Progenitor cell of endocrine pancreas (in vitro differentiated cells): Measurements from ENCODE around the gene ADGRA1. TPM values are rescaled to one million over a fixed set of nuclear protein-coding genes. Genes with fewer than 3 reads are reported as not detected.

Experiments used
- DNase-seq: peaks from one replicate; pipeline ENCODE4 v3.0.0; 2021; ENCODE audit warnings: low spot score; ENCODE audit not compliant: unreplicated experiment
- H3K27ac Mint-ChIP-seq: 2 replicates; pipeline ENCODE4 v1.8.0; 2021; ENCODE audit warnings: mild to moderate bottlenecking, moderate library complexity, mixed read lengths
- H3K27me3 Mint-ChIP-seq: 2 replicates; pipeline ENCODE4 v1.8.0; 2021; ENCODE audit warnings: mixed read lengths
- H3K36me3 Mint-ChIP-seq: 2 replicates; pipeline ENCODE4 v1.8.0; 2022; ENCODE audit warnings: mixed read lengths; ENCODE audit not compliant: insufficient read depth
- H3K4me1 Mint-ChIP-seq: 2 replicates; pipeline ENCODE4 v1.8.0; 2021; ENCODE audit warnings: low read depth, mixed read lengths
- H3K4me3 Mint-ChIP-seq: 2 replicates; pipeline ENCODE4 v1.8.0; 2021; ENCODE audit warnings: low read depth, mild to moderate bottlenecking, moderate library complexity, mixed read lengths
- H3K9me3 Mint-ChIP-seq: 2 replicates; pipeline ENCODE4 v1.8.0; 2021; ENCODE audit warnings: low read depth, mixed read lengths
- CTCF ChIP-seq: fragments of 200-600 bp; sonication (generic); IDR thresholded peaks from one replicate; pipeline ENCODE4 v1.5.0; 2021; ENCODE audit warnings: antibody characterized with exemption, mild to moderate bottlenecking; ENCODE audit not compliant: unreplicated experiment
- total RNA-seq: library from RNA; stranded (reverse); gene quantifications from 2 replicates; pipeline ENCODE4 v1.2.1, GENCODE V29; 2021

The ADGRA1 gene
- total RNA-seq, 1 donor from 2014 or later: 1.2 TPM

GRCh38 chr10:133076274-133077038 lies 11.3 kb upstream of the ADGRA1 start:
- H3K9me3 Mint-ChIP-seq: no peaks in the 10 kb centered on the region
- no peak overlapping the region for H3K4me3 Mint-ChIP-seq
- H3K36me3 Mint-ChIP-seq: no peaks in the 10 kb centered on the region
- DNase-seq: no peak
- peaks cover 9% of the 10 kb centered on the region for H3K27me3 Mint-ChIP-seq
- TF ChIP-seq CTCF: no peak
- H3K4me1 Mint-ChIP-seq: no peaks in the 10 kb centered on the region
- no peak overlapping the region for H3K27ac Mint-ChIP-seq

- no peaks in the 10 kb centered on the region for H3K9me3 Mint-ChIP-seq
- H3K4me3 Mint-ChIP-seq: no peak overlapping the region
- no peaks in the 10 kb centered on the region for H3K4me1 Mint-ChIP-seq
- H3K27ac Mint-ChIP-seq: no peak overlapping the region
- TF ChIP-seq CTCF: no peak
- peak; percentile 79 for DNase-seq
- no peaks in the 10 kb centered on the region for H3K36me3 Mint-ChIP-seq
- peaks cover 20% of the 10 kb centered on the region for H3K27me3 Mint-ChIP-seq
These were observed 7.7 kb upstream of the ADGRA1 start for GRCh38 chr10:133079836-133080682.

- Mint-ChIP-seq H3K4me3 (no peak overlapping the region), H3K27me3 (peaks cover 22% of the 10 kb centered on the region), H3K27ac (no peak overlapping the region), H3K36me3 (no peaks in the 10 kb centered on the region), H3K9me3 (no peaks in the 10 kb centered on the region), H3K4me1 (no peaks in the 10 kb centered on the region)
- DNase-seq: no peak
- TF ChIP-seq CTCF: no peak
These were observed 7.1 kb upstream of the ADGRA1 start for GRCh38 chr10:133080683-133081040.

GRCh38 chr10:133081636-133082035 lies 6.1 kb upstream of the ADGRA1 start:
- TF ChIP-seq CTCF: no peak
- Mint-ChIP-seq H3K27me3 (peaks cover 23% of the 10 kb centered on the region), H3K4me3 (no peak overlapping the region), H3K4me1 (no peaks in the 10 kb centered on the region), H3K27ac (no peak overlapping the region), H3K9me3 (no peaks in the 10 kb centered on the region), H3K36me3 (no peaks in the 10 kb centered on the region)
- no peak for DNase-seq

GRCh38 chr10:133082685-133083421 lies 4.9 kb upstream of the ADGRA1 start:
- no peaks in the 10 kb centered on the region for H3K9me3 Mint-ChIP-seq
- peaks cover 2% of the 10 kb centered on the region for H3K4me1 Mint-ChIP-seq
- H3K27ac Mint-ChIP-seq: no peak overlapping the region
- H3K36me3 Mint-ChIP-seq: no peaks in the 10 kb centered on the region
- no peak for DNase-seq
- peaks cover 32% of the 10 kb centered on the region for H3K27me3 Mint-ChIP-seq
- H3K4me3 Mint-ChIP-seq: no peak overlapping the region
- no peak for TF ChIP-seq CTCF
